Spleen (tissue), 7 donors: ENCODE measurements around the gene INAVA.

Source experiments
- POLR2A ChIP-seq, 3 donors: fragments of 450-650 bp; IDR thresholded peaks; one replicate each; pipeline ENCODE4 v1.5.1; 2017; ENCODE audit warnings: antibody characterized with exemption in 3 of 3, mild to moderate bottlenecking in 1 of 3
- TF ChIP-seq, protein P1 (sequence below), 11 experiments: fragments of 200-600 bp in 7 of 11; fragments of 450-650 bp in 4 of 11; sonication (generic) in 4 of 11; IDR thresholded peaks in 8 of 11; conservative IDR thresholded peaks in 3 of 11; 1 replicate in 7 of 11; 2 replicates in 4 of 11; pipeline versions ENCODE4 v1.4.0 to v1.8.0; 2016 to 2021; ENCODE audit warnings: antibody characterized with exemption in 11 of 11, inconsistent platforms in 4 of 11, mild to moderate bottlenecking in 1 of 11
- donor health status: DM: no; HTN: no; CAD: no; lungs with moderate emphysema.
- donor health status: DM: no; HTN: no; CAD: no.
- donor health status: DM: no; HTN: no; CAD: no.

DNA sequence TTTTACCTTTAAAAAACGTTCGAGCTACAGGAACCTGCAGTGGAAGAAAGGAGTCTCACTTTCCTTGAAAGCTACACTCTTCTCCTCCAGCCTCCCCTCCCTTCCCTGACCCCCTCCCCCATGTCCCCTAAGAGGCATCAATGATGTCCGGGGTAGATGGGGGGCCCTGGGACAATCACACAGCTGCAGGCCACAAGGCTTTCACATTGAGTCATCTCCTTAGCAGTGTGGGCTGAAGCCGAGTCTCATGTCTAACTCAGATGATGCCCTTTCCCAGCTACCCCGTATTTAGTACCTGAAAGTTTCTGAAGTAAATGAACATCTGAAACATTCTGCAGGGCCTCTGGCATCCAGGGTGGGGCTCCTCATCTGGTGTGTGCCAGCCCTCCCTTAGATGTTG, 28.2 kb upstream of the INAVA start:
- no peak for TF ChIP-seq POLR2A (IDR thresholded peaks at IDR 0.05)
- TF ChIP-seq, protein P1, sequence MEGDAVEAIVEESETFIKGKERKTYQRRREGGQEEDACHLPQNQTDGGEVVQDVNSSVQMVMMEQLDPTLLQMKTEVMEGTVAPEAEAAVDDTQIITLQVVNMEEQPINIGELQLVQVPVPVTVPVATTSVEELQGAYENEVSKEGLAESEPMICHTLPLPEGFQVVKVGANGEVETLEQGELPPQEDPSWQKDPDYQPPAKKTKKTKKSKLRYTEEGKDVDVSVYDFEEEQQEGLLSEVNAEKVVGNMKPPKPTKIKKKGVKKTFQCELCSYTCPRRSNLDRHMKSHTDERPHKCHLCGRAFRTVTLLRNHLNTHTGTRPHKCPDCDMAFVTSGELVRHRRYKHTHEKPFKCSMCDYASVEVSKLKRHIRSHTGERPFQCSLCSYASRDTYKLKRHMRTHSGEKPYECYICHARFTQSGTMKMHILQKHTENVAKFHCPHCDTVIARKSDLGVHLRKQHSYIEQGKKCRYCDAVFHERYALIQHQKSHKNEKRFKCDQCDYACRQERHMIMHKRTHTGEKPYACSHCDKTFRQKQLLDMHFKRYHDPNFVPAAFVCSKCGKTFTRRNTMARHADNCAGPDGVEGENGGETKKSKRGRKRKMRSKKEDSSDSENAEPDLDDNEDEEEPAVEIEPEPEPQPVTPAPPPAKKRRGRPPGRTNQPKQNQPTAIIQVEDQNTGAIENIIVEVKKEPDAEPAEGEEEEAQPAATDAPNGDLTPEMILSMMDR (IDR thresholded peaks at IDR 0.05 in 8 of 11, conservative IDR thresholded peaks at IDR 0.05 in 3 of 11): no peak
